Right atrium auricular region (tissue), 2 donors: ENCODE measurements around the gene KLHDC1. TPM values are rescaled to one million over a fixed set of nuclear protein-coding genes. Genes with fewer than 3 reads are reported as not detected.

Source experiments
- DNase-seq: peaks from one replicate; pipeline ENCODE4 v3.0.0-alpha.2; 2019; ENCODE audit warnings: low spot score
- H3K27ac ChIP-seq, 2 donors: fragments of 200-600 bp; sonication (generic); 1 replicate in 1 of 2; 2 replicates in 1 of 2; pipeline ENCODE4 v1.5.1; 2016 to 2019
- H3K27me3 ChIP-seq, 2 donors: fragments of 200-600 bp; sonication (generic); one replicate each; pipeline versions ENCODE4 v1.5.1 to v1.6.0; 2017 to 2019
- H3K36me3 ChIP-seq: fragments of 200-600 bp; sonication (generic); one replicate; pipeline ENCODE4 v1.5.1; 2016
- H3K4me1 ChIP-seq, 2 donors: fragments of 200-600 bp; sonication (generic); one replicate each; pipeline versions ENCODE4 v1.5.1 to v1.6.0; 2017 to 2019
- H3K4me3 ChIP-seq, 2 donors: fragments of 200-600 bp; sonication (generic); 1 replicate in 1 of 2; 2 replicates in 1 of 2; pipeline ENCODE4 v1.5.1; 2017 to 2019; ENCODE audit warnings: mild to moderate bottlenecking in 1 of 2, moderate library complexity in 1 of 2
- H3K9me3 ChIP-seq, 2 donors: fragments of 200-600 bp; sonication (generic); one replicate each; pipeline ENCODE4 v1.5.1; 2019
- CTCF ChIP-seq, 2 donors: fragments of 200-600 bp; sonication (generic); IDR thresholded peaks; one replicate each; pipeline ENCODE4 v1.5.1; 2019; ENCODE audit warnings: antibody characterized with exemption in 2 of 2
- total RNA-seq, 2 donors: library from RNA; depleted of rRNA; stranded (reverse); fragments of >200 nt; gene quantifications; one replicate each; pipeline ENCODE4 v1.1.0, GENCODE V29; 2016

Gene KLHDC1
- total RNA-seq, 2 donors from 2014 or later: 5.5 to 9.4 TPM

GRCh38 chr14:49796025-49796424 is 103.1 kb downstream of the KLHDC1 start:
- no peak for DNase-seq
- no peak overlapping the region for H3K4me3 ChIP-seq
- TF ChIP-seq CTCF (IDR thresholded peaks at IDR 0.05): no peak
- H3K4me1 ChIP-seq: no peaks in the 10 kb centered on the region
- H3K27me3 ChIP-seq: no peaks in the 10 kb centered on the region
- H3K36me3 ChIP-seq: peaks cover 94% of the 10 kb centered on the region
- no peak overlapping the region for H3K27ac ChIP-seq
- H3K9me3 ChIP-seq: no peaks in the 10 kb centered on the region

Other genes with a start within 250 kb of the KLHDC1 start
- gene RPS29, start 106.7 kb upstream of the KLHDC1 start, total RNA-seq: 1,000 to 10,000 TPM; 1,499 to 8,459 TPM
- 1 to 10 TPM; 3.6 to 3.8 TPM for gene LRR1, start 94.2 kb upstream of the KLHDC1 start, total RNA-seq
- gene RPL36AL, start 72.5 kb upstream of the KLHDC1 start, total RNA-seq: 100 to 1,000 TPM; 133 to 301 TPM
- gene MGAT2, start 72.3 kb upstream of the KLHDC1 start, total RNA-seq: 10 to 100 TPM; 15.4 to 22.9 TPM
- 1 to 10 TPM; 6.3 to 8.9 TPM for gene DNAAF2, start 57.9 kb upstream of the KLHDC1 start, total RNA-seq
- 1 to 10 TPM in 1 of 2 donors, not detected in 1; 2.3 TPM for gene POLE2, start 4.9 kb upstream of the KLHDC1 start, total RNA-seq
- gene KLHDC2, start 75.0 kb downstream of the KLHDC1 start, total RNA-seq: 10 to 100 TPM; 51.1 to 80.3 TPM
- 10 to 100 TPM; 43.9 to 45.2 TPM for gene NEMF, start 159.7 kb downstream of the KLHDC1 start, total RNA-seq
- 10 to 100 TPM; 21.4 to 25.1 TPM for gene ARF6, start 200.0 kb downstream of the KLHDC1 start, total RNA-seq